OCI-LY1 (cell line): ENCODE measurements around the gene PCGF3.

Experiments
- EZH2 ChIP-seq: fragments of 200-600 bp; sonication (generic), shearing (Covaris generic); IDR thresholded peaks from 2 replicates; pipeline ENCODE4 v1.8.0; 2017; ENCODE audit warnings: borderline replicate concordance, mixed run types, mild to moderate bottlenecking, antibody characterized with exemption, low read length, moderate library complexity, mixed read lengths
- TF ChIP-seq, protein P1 (sequence below): fragments of 200-600 bp; sonication (generic), shearing (Covaris generic); IDR thresholded peaks from 2 replicates; pipeline ENCODE4 v1.5.1; 2017; ENCODE audit warnings: mild to moderate bottlenecking, antibody characterized with exemption, low read length, moderate library complexity, mixed read lengths

DNA sequence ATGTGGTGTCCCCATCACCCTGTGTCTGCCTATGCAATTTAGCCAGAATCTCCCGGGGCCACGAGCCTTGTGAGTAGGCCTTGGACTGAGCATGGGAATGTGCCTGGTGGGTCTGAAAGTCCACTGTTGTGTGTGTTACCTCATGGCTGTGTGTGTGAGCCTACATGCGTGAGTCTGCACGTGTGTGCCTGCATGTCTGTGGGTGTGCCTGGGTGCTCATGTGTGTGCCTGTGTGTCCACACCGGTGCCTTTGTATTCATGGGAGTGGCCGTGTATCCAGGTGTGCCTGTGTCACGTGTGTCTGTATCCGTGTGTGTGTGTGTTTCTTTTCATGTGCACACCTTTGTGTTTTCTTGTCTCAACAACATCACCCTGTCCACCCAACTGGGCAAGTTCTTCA is 45.8 kb upstream of the PCGF3 start:
- TF ChIP-seq, protein P1, sequence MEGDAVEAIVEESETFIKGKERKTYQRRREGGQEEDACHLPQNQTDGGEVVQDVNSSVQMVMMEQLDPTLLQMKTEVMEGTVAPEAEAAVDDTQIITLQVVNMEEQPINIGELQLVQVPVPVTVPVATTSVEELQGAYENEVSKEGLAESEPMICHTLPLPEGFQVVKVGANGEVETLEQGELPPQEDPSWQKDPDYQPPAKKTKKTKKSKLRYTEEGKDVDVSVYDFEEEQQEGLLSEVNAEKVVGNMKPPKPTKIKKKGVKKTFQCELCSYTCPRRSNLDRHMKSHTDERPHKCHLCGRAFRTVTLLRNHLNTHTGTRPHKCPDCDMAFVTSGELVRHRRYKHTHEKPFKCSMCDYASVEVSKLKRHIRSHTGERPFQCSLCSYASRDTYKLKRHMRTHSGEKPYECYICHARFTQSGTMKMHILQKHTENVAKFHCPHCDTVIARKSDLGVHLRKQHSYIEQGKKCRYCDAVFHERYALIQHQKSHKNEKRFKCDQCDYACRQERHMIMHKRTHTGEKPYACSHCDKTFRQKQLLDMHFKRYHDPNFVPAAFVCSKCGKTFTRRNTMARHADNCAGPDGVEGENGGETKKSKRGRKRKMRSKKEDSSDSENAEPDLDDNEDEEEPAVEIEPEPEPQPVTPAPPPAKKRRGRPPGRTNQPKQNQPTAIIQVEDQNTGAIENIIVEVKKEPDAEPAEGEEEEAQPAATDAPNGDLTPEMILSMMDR = no peak
- no peak for TF ChIP-seq EZH2
